ENCODE results near the gene CA10.

GRCh38 chr17:51682115-51682514, 476.4 kb downstream of the CA10 start:
- TF ChIP-seq CTCF (conservative IDR thresholded peaks at IDR 0.05; ENCODE audit: low read depth in 2 of 2) (no peak), POLR2AphosphoS5 (IDR thresholded peaks at IDR 0.05; ENCODE audit: low read depth) (no peak), EZH2phosphoT487 (IDR thresholded peaks at IDR 0.05; ENCODE audit: unreplicated experiment) (no peak), EZH2 (IDR thresholded peaks at IDR 0.05; ENCODE audit: low read depth, unreplicated experiment) (no peak)

Data from GM23338 (cell line).